ENCODE data around the gene EXD3. TPM values are rescaled to one million over a fixed set of nuclear protein-coding genes. Genes with fewer than 3 reads are reported as not detected.

EXD3 gene
- total RNA-seq, 1 donor from 2014 or later = 8.6 TPM

GRCh38 chr9:137323531-137324331 is 99.2 kb downstream of the EXD3 start:
- Histone ChIP-seq H3K27me3 (ENCODE audit: control insufficient read depth, insufficient read depth, low read length) (no peaks in the 10 kb centered on the region), H3K4me3 (ENCODE audit: low read depth, low read length) (no peak overlapping the region), H3K36me3 (ENCODE audit: control insufficient read depth, insufficient read depth, low read length) (no peaks in the 10 kb centered on the region)
- no peak for TF ChIP-seq CTCF (IDR thresholded peaks at IDR 0.05; ENCODE audit: insufficient read depth, low read length, poor library complexity, severe bottlenecking)
- DNase-seq (ENCODE audit: low read depth) = no peak

GRCh38 chr9:137321726-137322361 is 101.1 kb downstream of the EXD3 start:
- no peak for DNase-seq (ENCODE audit: low read depth)
- no peak for TF ChIP-seq CTCF (IDR thresholded peaks at IDR 0.05; ENCODE audit: insufficient read depth, low read length, poor library complexity, severe bottlenecking)
- Histone ChIP-seq H3K36me3 (ENCODE audit: control insufficient read depth, insufficient read depth, low read length) (no peaks in the 10 kb centered on the region), H3K4me3 (ENCODE audit: low read depth, low read length) (no peak overlapping the region), H3K27me3 (ENCODE audit: control insufficient read depth, insufficient read depth, low read length) (peaks cover 4% of the 10 kb centered on the region)

GRCh38 chr9:137320555-137321384 is 102.2 kb downstream of the EXD3 start:
- no peaks in the 10 kb centered on the region for H3K36me3 ChIP-seq (ENCODE audit: control insufficient read depth, insufficient read depth, low read length)
- TF ChIP-seq CTCF (IDR thresholded peaks at IDR 0.05; ENCODE audit: insufficient read depth, low read length, poor library complexity, severe bottlenecking) = no peak

GRCh38 chr9:137319739-137320551 is 103.0 kb downstream of the EXD3 start:
- no peak for DNase-seq (ENCODE audit: low read depth)
- Histone ChIP-seq H3K27me3 (ENCODE audit: control insufficient read depth, insufficient read depth, low read length) (peaks cover 15% of the 10 kb centered on the region), H3K36me3 (ENCODE audit: control insufficient read depth, insufficient read depth, low read length) (no peaks in the 10 kb centered on the region), H3K4me3 (ENCODE audit: low read depth, low read length) (no peak overlapping the region)
- TF ChIP-seq CTCF (IDR thresholded peaks at IDR 0.05; ENCODE audit: insufficient read depth, low read length, poor library complexity, severe bottlenecking) = no peak

More at GRCh38 chr9:137320555-137321384, 102.2 kb downstream of the EXD3 start:
- no peak for DNase-seq (ENCODE audit: low read depth)
- no peak overlapping the region for H3K4me3 ChIP-seq (ENCODE audit: low read depth, low read length)
- H3K27me3 ChIP-seq (ENCODE audit: control insufficient read depth, insufficient read depth, low read length) = peaks cover 10% of the 10 kb centered on the region

DNA sequence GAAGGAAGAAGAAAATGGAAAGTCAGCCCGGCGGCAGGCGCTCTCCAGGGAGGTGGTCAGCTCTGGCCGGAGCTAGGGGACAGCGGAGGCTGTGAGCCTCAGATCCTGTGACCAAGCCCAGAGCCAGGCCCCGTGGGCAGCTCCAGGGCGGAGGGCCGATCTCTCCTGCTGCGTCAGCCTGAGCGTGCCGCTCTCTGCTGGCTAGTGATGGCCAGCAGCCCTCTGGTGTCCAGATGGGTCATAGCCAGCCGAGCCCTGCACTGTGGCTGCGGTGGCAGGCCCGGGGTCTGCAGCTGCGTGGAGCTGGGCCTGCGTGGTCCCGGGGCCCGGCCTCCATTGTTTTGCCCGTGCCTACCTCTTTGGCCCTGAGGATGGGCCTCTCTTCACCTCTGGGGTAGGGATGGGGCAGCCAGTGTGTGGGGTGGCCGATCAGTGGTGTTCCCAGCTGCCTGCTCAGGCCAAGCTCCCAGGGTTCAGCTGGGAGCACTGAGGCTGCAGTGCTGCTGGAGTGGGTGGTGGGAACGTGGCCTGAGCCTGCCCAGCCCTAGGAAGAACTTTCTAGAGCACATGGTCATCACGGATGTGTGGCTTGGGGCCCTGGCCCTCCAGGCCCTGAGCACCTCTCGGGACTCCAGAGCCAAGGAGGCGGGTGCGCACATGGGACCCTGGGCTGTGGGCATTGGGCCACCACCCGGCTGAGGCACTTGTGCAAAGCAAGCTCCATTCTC is 103.8 kb downstream of the EXD3 start:
- peaks cover 17% of the 10 kb centered on the region for H3K27me3 ChIP-seq (ENCODE audit: control insufficient read depth, insufficient read depth, low read length)
- DNase-seq (ENCODE audit: low read depth) = no peak
- TF ChIP-seq CTCF (IDR thresholded peaks at IDR 0.05; ENCODE audit: insufficient read depth, low read length, poor library complexity, severe bottlenecking) = no peak

More for the DNA sequence above, 103.8 kb downstream of the EXD3 start:
- Histone ChIP-seq H3K4me3 (ENCODE audit: low read depth, low read length) (no peak overlapping the region), H3K36me3 (ENCODE audit: control insufficient read depth, insufficient read depth, low read length) (no peaks in the 10 kb centered on the region)
